SK-N-SH treated with all-trans-retinoic acid at 6 μM for 48 hours (cell line): ENCODE data around the gene BOC.

ENCODE experiments used
- ATAC-seq: fragments of 200-7000 bp; cut with Tn5 transposase; 3 replicates; pipeline ENCODE4 v1.9.1; 2020; ENCODE audit warnings: mild to moderate bottlenecking, moderate library complexity
- ARNTL ChIP-seq: fragments of 450-650 bp; formaldehyde crosslinking; IDR thresholded peaks from 2 replicates; pipeline ENCODE4 v1.5.0; 2020; ENCODE audit warnings: low read depth, mild to moderate bottlenecking, moderate library complexity, borderline replicate concordance
- BACH2 ChIP-seq: fragments of 250-450 bp; sonication (Bioruptor Pico); IDR thresholded peaks from 2 replicates; pipeline ENCODE4 v1.9.0; 2021; ENCODE audit warnings: mild to moderate bottlenecking, borderline replicate concordance
- ESRRG ChIP-seq: fragments of 250-450 bp; sonication (Bioruptor Pico); IDR thresholded peaks from 2 replicates; pipeline ENCODE4 v1.6.1; 2021; ENCODE audit warnings: mild to moderate bottlenecking
- GLIS3 ChIP-seq: fragments of 250-450 bp; sonication (Bioruptor Pico); IDR thresholded peaks from 2 replicates; pipeline ENCODE4 v1.5.0; 2020; ENCODE audit warnings: mild to moderate bottlenecking, moderate library complexity
- ISL1 ChIP-seq: fragments of 250-450 bp; sonication (Bioruptor Pico); IDR thresholded peaks from 2 replicates; pipeline ENCODE4 v2.1.2; 2022; ENCODE audit warnings: mild to moderate bottlenecking, moderate library complexity
- OSR1 ChIP-seq: fragments of 250-450 bp; sonication (Bioruptor Pico); IDR thresholded peaks from 2 replicates; pipeline ENCODE4 v1.8.0; 2022; ENCODE audit warnings: moderate library complexity, mild to moderate bottlenecking, inconsistent platforms
- POU6F1 ChIP-seq: fragments of 250-450 bp; sonication (Bioruptor Pico); IDR thresholded peaks from 2 replicates; pipeline ENCODE4 v1.8.0; 2021; ENCODE audit warnings: low read depth, mild to moderate bottlenecking, moderate library complexity, borderline replicate concordance
- PPARA ChIP-seq: fragments of 250-450 bp; sonication (Bioruptor Pico); IDR thresholded peaks from 2 replicates; pipeline ENCODE4 v1.5.0; 2020; ENCODE audit warnings: mild to moderate bottlenecking, borderline replicate concordance
- RARB ChIP-seq: fragments of 250-450 bp; sonication (Bioruptor Pico); IDR thresholded peaks from 2 replicates; pipeline ENCODE4 v1.8.0; 2021; ENCODE audit warnings: mild to moderate bottlenecking, moderate library complexity
- SNAI2 ChIP-seq: fragments of 250-450 bp; sonication (Bioruptor Pico); IDR thresholded peaks from 2 replicates; pipeline ENCODE4 v1.5.0; 2020; ENCODE audit warnings: mild to moderate bottlenecking, moderate library complexity
- TCF4 ChIP-seq: fragments of 250-450 bp; sonication (Bioruptor Pico); IDR thresholded peaks from 2 replicates; pipeline ENCODE4 v1.8.0; 2021; ENCODE audit warnings: mild to moderate bottlenecking, moderate library complexity, borderline replicate concordance
- TSHZ2 ChIP-seq: fragments of 250-450 bp; sonication (Bioruptor Pico); IDR thresholded peaks from 2 replicates; pipeline ENCODE4 v1.5.0; 2020; ENCODE audit warnings: mild to moderate bottlenecking, moderate library complexity
- ZFP3 ChIP-seq: fragments of 250-450 bp; sonication (Bioruptor Pico); IDR thresholded peaks from 2 replicates; pipeline ENCODE4 v1.5.0; 2020; ENCODE audit warnings: mild to moderate bottlenecking, moderate library complexity
- ZFP30 ChIP-seq: fragments of 450-650 bp; formaldehyde crosslinking; IDR thresholded peaks from 2 replicates; pipeline ENCODE4 v1.5.0; 2022; ENCODE audit warnings: mild to moderate bottlenecking, moderate library complexity
- ZNF565 ChIP-seq: fragments of 450-650 bp; formaldehyde crosslinking; conservative IDR thresholded peaks from 2 replicates; pipeline ENCODE4 v1.5.0; 2020; ENCODE audit warnings: low read depth, mild to moderate bottlenecking, moderate library complexity
- ZNF8 ChIP-seq: fragments of 450-650 bp; formaldehyde crosslinking; IDR thresholded peaks from 2 replicates; pipeline ENCODE4 v1.5.0; 2020; ENCODE audit warnings: mild to moderate bottlenecking, moderate library complexity
- TF ChIP-seq, protein P1 (sequence below): fragments of 250-450 bp; sonication (Bioruptor Pico); IDR thresholded peaks from 2 replicates; pipeline ENCODE4 v1.5.1; 2020; ENCODE audit warnings: low read depth, mild to moderate bottlenecking, moderate library complexity
- TF ChIP-seq, protein P2 (sequence below): fragments of 250-450 bp; sonication (Bioruptor Pico); IDR thresholded peaks from 2 replicates; pipeline ENCODE4 v1.5.1; 2021; ENCODE audit warnings: mild to moderate bottlenecking, moderate library complexity
- TF ChIP-seq, protein P3 (sequence below): fragments of 250-450 bp; sonication (Bioruptor Pico); IDR thresholded peaks from 2 replicates; pipeline ENCODE4 v1.8.0; 2020; ENCODE audit warnings: mild to moderate bottlenecking, moderate library complexity, borderline replicate concordance

BOC gene

DNA sequence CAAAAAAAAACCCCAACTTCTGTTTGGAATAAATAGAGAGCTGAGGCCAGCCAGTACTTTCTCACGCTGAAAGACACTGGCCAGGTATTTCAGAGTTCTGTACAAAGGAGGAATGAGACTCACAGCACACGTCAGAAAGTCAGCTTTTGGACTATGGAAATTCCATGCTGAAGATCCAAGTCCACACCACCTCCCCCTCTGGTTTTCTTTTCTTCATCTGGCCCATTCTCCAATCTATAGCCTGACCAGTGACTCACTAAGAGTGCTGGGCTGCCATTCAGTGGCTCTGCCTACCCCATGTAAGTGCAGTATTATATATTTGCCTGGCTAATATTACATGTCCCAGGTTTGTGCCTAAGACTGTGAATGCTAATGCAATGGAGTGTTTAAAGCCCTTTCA lies 13.9 kb downstream of the BOC start:
- TF ChIP-seq ZFP30 (CRISPR knock-in tag): no peak
- TF ChIP-seq POU6F1: no peak
- TF ChIP-seq ZNF565 (CRISPR knock-in tag): no peak
- no peak for TF ChIP-seq ARNTL
- no peak for TF ChIP-seq ESRRG (CRISPR knock-in tag)
- no peak for TF ChIP-seq RARB (CRISPR knock-in tag)
- TF ChIP-seq PPARA (CRISPR knock-in tag): no peak
- TF ChIP-seq, protein P1, sequence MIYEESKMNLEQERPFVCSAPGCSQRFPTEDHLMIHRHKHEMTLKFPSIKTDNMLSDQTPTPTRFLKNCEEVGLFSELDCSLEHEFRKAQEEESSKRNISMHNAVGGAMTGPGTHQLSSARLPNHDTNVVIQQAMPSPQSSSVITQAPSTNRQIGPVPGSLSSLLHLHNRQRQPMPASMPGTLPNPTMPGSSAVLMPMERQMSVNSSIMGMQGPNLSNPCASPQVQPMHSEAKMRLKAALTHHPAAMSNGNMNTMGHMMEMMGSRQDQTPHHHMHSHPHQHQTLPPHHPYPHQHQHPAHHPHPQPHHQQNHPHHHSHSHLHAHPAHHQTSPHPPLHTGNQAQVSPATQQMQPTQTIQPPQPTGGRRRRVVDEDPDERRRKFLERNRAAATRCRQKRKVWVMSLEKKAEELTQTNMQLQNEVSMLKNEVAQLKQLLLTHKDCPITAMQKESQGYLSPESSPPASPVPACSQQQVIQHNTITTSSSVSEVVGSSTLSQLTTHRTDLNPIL (CRISPR knock-in tag): no peak
- TF ChIP-seq ISL1 (CRISPR knock-in tag): no peak
- no peak for TF ChIP-seq GLIS3 (CRISPR knock-in tag)
- ATAC-seq: no peak

DNA sequence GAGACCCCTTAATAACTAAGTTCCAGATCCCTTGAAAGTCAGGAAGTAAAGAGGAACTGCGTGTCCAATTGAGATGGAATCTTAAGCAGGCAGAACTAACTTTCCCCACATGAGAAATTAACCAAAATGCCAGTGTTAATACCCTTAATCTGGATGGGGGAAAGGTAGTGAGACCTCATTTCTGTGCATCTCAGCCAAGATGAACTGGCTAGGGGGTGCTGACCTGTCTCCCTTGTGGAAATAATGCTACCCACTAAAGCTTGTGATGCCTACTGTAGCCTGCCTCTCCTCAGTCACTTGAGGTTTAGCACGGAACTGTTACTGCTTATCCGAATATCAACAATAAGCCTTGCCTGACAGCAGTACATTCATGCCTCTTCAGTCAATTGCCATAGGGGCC lies 15.1 kb downstream of the BOC start:
- ATAC-seq: no peak
- TF ChIP-seq ARNTL: no peak
- TF ChIP-seq SNAI2 (CRISPR knock-in tag): no peak
- no peak for TF ChIP-seq ZNF565 (CRISPR knock-in tag)

DNA sequence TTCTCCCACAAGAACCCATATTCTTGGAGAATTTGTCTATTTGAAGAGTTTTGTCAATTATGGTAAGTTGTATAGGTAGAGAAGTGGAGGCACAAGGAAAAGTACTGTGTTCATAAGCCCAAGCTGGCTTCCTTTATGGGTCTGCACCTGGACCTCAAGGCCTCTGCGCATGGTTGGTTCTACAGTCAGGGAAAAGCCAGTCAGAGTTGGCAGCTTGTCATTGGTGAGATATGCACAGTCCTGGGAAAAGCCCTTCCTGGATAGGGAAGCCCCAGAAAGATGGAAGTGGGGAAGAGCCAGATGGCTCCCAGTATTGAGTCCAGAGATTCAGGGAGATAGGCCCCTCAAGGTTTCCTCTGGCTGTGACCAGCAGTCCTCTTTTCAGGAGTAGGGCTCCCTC lies 15.8 kb downstream of the BOC start:
- no peak for TF ChIP-seq TSHZ2 (CRISPR knock-in tag)
- TF ChIP-seq, protein P2, sequence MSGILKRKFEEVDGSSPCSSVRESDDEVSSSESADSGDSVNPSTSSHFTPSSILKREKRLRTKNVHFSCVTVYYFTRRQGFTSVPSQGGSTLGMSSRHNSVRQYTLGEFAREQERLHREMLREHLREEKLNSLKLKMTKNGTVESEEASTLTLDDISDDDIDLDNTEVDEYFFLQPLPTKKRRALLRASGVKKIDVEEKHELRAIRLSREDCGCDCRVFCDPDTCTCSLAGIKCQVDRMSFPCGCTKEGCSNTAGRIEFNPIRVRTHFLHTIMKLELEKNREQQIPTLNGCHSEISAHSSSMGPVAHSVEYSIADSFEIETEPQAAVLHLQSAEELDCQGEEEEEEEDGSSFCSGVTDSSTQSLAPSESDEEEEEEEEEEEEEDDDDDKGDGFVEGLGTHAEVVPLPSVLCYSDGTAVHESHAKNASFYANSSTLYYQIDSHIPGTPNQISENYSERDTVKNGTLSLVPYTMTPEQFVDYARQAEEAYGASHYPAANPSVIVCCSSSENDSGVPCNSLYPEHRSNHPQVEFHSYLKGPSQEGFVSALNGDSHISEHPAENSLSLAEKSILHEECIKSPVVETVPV (CRISPR knock-in tag): no peak
- no peak for TF ChIP-seq ZNF8 (CRISPR knock-in tag)
- TF ChIP-seq, protein P3, sequence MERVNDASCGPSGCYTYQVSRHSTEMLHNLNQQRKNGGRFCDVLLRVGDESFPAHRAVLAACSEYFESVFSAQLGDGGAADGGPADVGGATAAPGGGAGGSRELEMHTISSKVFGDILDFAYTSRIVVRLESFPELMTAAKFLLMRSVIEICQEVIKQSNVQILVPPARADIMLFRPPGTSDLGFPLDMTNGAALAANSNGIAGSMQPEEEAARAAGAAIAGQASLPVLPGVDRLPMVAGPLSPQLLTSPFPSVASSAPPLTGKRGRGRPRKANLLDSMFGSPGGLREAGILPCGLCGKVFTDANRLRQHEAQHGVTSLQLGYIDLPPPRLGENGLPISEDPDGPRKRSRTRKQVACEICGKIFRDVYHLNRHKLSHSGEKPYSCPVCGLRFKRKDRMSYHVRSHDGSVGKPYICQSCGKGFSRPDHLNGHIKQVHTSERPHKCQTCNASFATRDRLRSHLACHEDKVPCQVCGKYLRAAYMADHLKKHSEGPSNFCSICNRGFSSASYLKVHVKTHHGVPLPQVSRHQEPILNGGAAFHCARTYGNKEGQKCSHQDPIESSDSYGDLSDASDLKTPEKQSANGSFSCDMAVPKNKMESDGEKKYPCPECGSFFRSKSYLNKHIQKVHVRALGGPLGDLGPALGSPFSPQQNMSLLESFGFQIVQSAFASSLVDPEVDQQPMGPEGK: no peak
- TF ChIP-seq SNAI2 (CRISPR knock-in tag): no peak
- no peak for TF ChIP-seq OSR1 (CRISPR knock-in tag)
- TF ChIP-seq, protein P1 (CRISPR knock-in tag): no peak
- no peak for TF ChIP-seq ZFP3 (CRISPR knock-in tag)
- no peak for TF ChIP-seq TCF4 (CRISPR knock-in tag)
- no peak for TF ChIP-seq RARB (CRISPR knock-in tag)
- TF ChIP-seq ZNF565 (CRISPR knock-in tag): no peak
- no peak for TF ChIP-seq BACH2 (CRISPR knock-in tag)
- no peak for ATAC-seq
